Thyroid gland (tissue), 4 donors: ENCODE measurements around the gene MITF.

Experiments
- POLR2A ChIP-seq, 2 donors: fragments of 450-650 bp; IDR thresholded peaks; one replicate each; pipeline ENCODE4 v1.6.1; 2017; ENCODE audit warnings: antibody characterized with exemption in 2 of 2, mild to moderate bottlenecking in 2 of 2, moderate library complexity in 1 of 2
- TF ChIP-seq, protein P1 (sequence below), 6 experiments: fragments of 200-600 bp in 3 of 6; fragments of 450-650 bp in 3 of 6; sonication (generic) in 3 of 6; IDR thresholded peaks; one replicate each; pipeline ENCODE4 v1.5.1; 2016 to 2019; ENCODE audit warnings: antibody characterized with exemption in 6 of 6, mild to moderate bottlenecking in 2 of 6, inconsistent platforms in 1 of 6, moderate library complexity in 1 of 6

DNA sequence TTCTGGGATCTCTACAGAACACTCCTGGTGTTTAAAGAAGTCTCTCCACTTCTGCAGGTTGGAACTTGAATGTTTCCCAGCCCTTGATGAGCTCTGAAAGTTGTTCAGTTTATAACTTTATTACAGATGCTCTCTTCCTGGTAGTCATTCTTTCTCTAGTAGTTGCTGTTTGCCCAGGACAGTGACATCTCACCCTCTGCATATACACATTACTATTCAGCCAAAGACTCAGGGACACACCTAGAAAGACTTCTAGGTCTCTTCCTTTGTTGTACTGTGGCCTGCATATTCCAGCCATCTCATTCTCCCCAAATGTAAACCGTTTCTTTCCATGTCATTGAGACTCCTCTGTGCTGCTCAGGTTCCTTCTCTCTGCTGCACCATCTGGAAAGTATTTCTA lies 76.7 kb downstream of the MITF start:
- TF ChIP-seq, protein P1, sequence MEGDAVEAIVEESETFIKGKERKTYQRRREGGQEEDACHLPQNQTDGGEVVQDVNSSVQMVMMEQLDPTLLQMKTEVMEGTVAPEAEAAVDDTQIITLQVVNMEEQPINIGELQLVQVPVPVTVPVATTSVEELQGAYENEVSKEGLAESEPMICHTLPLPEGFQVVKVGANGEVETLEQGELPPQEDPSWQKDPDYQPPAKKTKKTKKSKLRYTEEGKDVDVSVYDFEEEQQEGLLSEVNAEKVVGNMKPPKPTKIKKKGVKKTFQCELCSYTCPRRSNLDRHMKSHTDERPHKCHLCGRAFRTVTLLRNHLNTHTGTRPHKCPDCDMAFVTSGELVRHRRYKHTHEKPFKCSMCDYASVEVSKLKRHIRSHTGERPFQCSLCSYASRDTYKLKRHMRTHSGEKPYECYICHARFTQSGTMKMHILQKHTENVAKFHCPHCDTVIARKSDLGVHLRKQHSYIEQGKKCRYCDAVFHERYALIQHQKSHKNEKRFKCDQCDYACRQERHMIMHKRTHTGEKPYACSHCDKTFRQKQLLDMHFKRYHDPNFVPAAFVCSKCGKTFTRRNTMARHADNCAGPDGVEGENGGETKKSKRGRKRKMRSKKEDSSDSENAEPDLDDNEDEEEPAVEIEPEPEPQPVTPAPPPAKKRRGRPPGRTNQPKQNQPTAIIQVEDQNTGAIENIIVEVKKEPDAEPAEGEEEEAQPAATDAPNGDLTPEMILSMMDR (IDR thresholded peaks at IDR 0.05): no peak
- no peak for TF ChIP-seq POLR2A (IDR thresholded peaks at IDR 0.05)
